Neural cell (in vitro differentiated cells): ENCODE results near the gene AGK. TPM values are rescaled to one million over a fixed set of nuclear protein-coding genes. Genes with fewer than 3 reads are reported as not detected.

Source experiments
- H2AFZ ChIP-seq: fragments of 200-600, 300-800 bp; sonication (generic), shearing (Covaris generic); 2 replicates; pipeline ENCODE4 v1.6.0; 2014; ENCODE audit warnings: low read depth, mild to moderate bottlenecking, antibody characterized with exemption, low read length, moderate library complexity
- H3F3A ChIP-seq: fragments of 200-600 bp; shearing (Covaris generic); 2 replicates; pipeline ENCODE4 v1.6.1; 2016; ENCODE audit warnings: mild to moderate bottlenecking, moderate library complexity, mixed read lengths, antibody characterized with exemption, low read length; ENCODE audit not compliant: insufficient read depth, poor library complexity, severe bottlenecking
- H3K27ac ChIP-seq: fragments of 200-600, 300-800 bp; sonication (generic), shearing (Covaris generic); 2 replicates; pipeline ENCODE4 v1.5.1; 2014; ENCODE audit warnings: mild to moderate bottlenecking, low read length, moderate library complexity
- H3K27me3 ChIP-seq: fragments of 300-800, 200-600 bp; sonication (generic), shearing (Covaris generic); 2 replicates; pipeline ENCODE4 v1.6.0; 2014; ENCODE audit warnings: mild to moderate bottlenecking, low read depth, low read length, moderate library complexity; ENCODE audit not compliant: insufficient read depth
- H3K36me3 ChIP-seq: fragments of 300-800, 200-600 bp; sonication (generic), shearing (Covaris generic); 2 replicates; pipeline ENCODE4 v1.5.1; 2014; ENCODE audit warnings: mild to moderate bottlenecking, antibody characterized with exemption, low read length, moderate library complexity; ENCODE audit not compliant: insufficient read depth
- H3K4me2 ChIP-seq: fragments of 300-800, 200-600 bp; sonication (generic), shearing (Covaris generic); 2 replicates; pipeline ENCODE4 v1.6.0; 2014; ENCODE audit warnings: mild to moderate bottlenecking, low read length
- H3K4me3 ChIP-seq: fragments of 300-800, 200-600 bp; sonication (generic), shearing (Covaris generic); 2 replicates; pipeline ENCODE4 v1.5.1; 2014; ENCODE audit warnings: mild to moderate bottlenecking, low read length, moderate library complexity
- H3K79me2 ChIP-seq: fragments of 200-600 bp; shearing (Covaris generic); replicated peaks from 2 replicates; pipeline ENCODE4 v1.6.0; 2014; ENCODE audit warnings: mild to moderate bottlenecking, low read length, moderate library complexity; ENCODE audit not compliant: insufficient read depth
- H3K9ac ChIP-seq: fragments of 300-800, 200-600 bp; sonication (generic), shearing (Covaris generic); 2 replicates; pipeline ENCODE4 v1.6.1; 2016; ENCODE audit warnings: mild to moderate bottlenecking, low read length, mixed read lengths
- H3K9me2 ChIP-seq: fragments of 200-600 bp; shearing (Covaris generic); 2 replicates; pipeline ENCODE4 v1.6.1; 2016; ENCODE audit warnings: mild to moderate bottlenecking, low read length, mixed read lengths; ENCODE audit not compliant: insufficient read depth
- H3K9me3 ChIP-seq: fragments of 200-600, 300-800 bp; sonication (generic), shearing (Covaris generic); 2 replicates; pipeline ENCODE4 v1.6.1; 2016; ENCODE audit warnings: mild to moderate bottlenecking, mixed run types, low read length, moderate library complexity, mixed read lengths
- H4K20me1 ChIP-seq: fragments of 200-600 bp; shearing (Covaris generic); 2 replicates; pipeline ENCODE4 v1.6.1; 2016; ENCODE audit warnings: mild to moderate bottlenecking, mixed run types; ENCODE audit not compliant: insufficient read depth
- CTCF ChIP-seq: fragments of 450-650 bp; IDR thresholded peaks from 2 replicates; pipeline ENCODE4 v1.5.1; 2014; ENCODE audit warnings: antibody characterized with exemption, mild to moderate bottlenecking, moderate library complexity; ENCODE audit not compliant: poor library complexity, severe bottlenecking
- EP300 ChIP-seq: fragments of 450-650 bp; conservative IDR thresholded peaks from 2 replicates; pipeline ENCODE4 v1.6.1; 2014; ENCODE audit warnings: antibody characterized with exemption, mild to moderate bottlenecking, moderate library complexity; ENCODE audit not compliant: poor library complexity, severe bottlenecking
- EZH2 ChIP-seq: fragments of 200-600, 300-800 bp; shearing (Covaris generic), sonication (generic); IDR thresholded peaks from 2 replicates; pipeline ENCODE4 v1.6.1; 2014; ENCODE audit warnings: antibody characterized with exemption, low read length, borderline replicate concordance, mild to moderate bottlenecking; ENCODE audit not compliant: insufficient read depth, poor library complexity, severe bottlenecking
- MXI1 ChIP-seq: fragments of 450-650 bp; conservative IDR thresholded peaks from 2 replicates; pipeline ENCODE4 v1.6.1; 2014; ENCODE audit warnings: antibody characterized with exemption, mild to moderate bottlenecking; ENCODE audit not compliant: poor library complexity, severe bottlenecking
- POLR2AphosphoS5 ChIP-seq: IDR thresholded peaks from 2 replicates; pipeline ENCODE4 v1.6.1; 2012
- RAD21 ChIP-seq: fragments of 450-650 bp; conservative IDR thresholded peaks from 2 replicates; pipeline ENCODE4 v1.6.1; 2014; ENCODE audit warnings: antibody characterized with exemption, mild to moderate bottlenecking, moderate library complexity
- REST ChIP-seq: IDR thresholded peaks from 2 replicates; pipeline ENCODE4 v1.6.1; 2012; ENCODE audit warnings: borderline replicate concordance
- SMC3 ChIP-seq: fragments of 450-650 bp; conservative IDR thresholded peaks from 2 replicates; pipeline ENCODE4 v1.6.1; 2014; ENCODE audit warnings: antibody characterized with exemption, mild to moderate bottlenecking, moderate library complexity; ENCODE audit not compliant: poor library complexity
- TAF1 ChIP-seq: IDR thresholded peaks from 2 replicates; pipeline ENCODE4 v1.6.1; 2012; ENCODE audit warnings: low read depth
- polyA plus RNA-seq: library from polyadenylated mRNA; depleted of rRNA; stranded (reverse); fragments of >200 nt; gene quantifications from 2 replicates; pipeline ENCODE4 v1.2.3, GENCODE V29; 2014

AGK gene
- polyA plus RNA-seq, 1 donor from 2014 or later = 59.8 TPM

- no peaks in the 10 kb centered on the region for H4K20me1 ChIP-seq
- H3K4me2 ChIP-seq = no peak overlapping the region
- peaks cover 4% of the 10 kb centered on the region for H3K36me3 ChIP-seq
- no peak overlapping the region for H2AFZ ChIP-seq
- no peak overlapping the region for H3K9ac ChIP-seq
- H3K4me3 ChIP-seq = no peak overlapping the region
- H3K27ac ChIP-seq = no peak overlapping the region
- peaks cover 7% of the 10 kb centered on the region for H3K9me3 ChIP-seq
- peaks cover 5% of the 10 kb centered on the region for H3K79me2 ChIP-seq
- no peaks in the 10 kb centered on the region for H3K27me3 ChIP-seq
- no peaks in the 10 kb centered on the region for H3K9me2 ChIP-seq
- TF ChIP-seq MXI1 (no peak), RAD21 (no peak), SMC3 (no peak), EP300 (no peak), REST (no peak), EZH2 (no peak), POLR2AphosphoS5 (no peak), TAF1 (no peak), CTCF (no peak)
- no peaks in the 10 kb centered on the region for H3F3A ChIP-seq
These were observed 7.5 kb downstream of the AGK start for GRCh38 chr7:141558544-141559183.

GRCh38 chr7:141559961-141560360, 8.8 kb downstream of the AGK start:
- Histone ChIP-seq H2AFZ (no peak overlapping the region), H3K9me2 (no peaks in the 10 kb centered on the region), H3K4me2 (no peak overlapping the region), H3K4me3 (no peak overlapping the region), H3K36me3 (peaks cover 4% of the 10 kb centered on the region), H3F3A (no peaks in the 10 kb centered on the region), H4K20me1 (no peaks in the 10 kb centered on the region), H3K79me2 (no peaks in the 10 kb centered on the region), H3K9me3 (peaks cover 7% of the 10 kb centered on the region), H3K9ac (no peak overlapping the region), H3K27me3 (no peaks in the 10 kb centered on the region), H3K27ac (no peak overlapping the region)
- no peak for TF ChIP-seq MXI1
- TF ChIP-seq CTCF = no peak
- TF ChIP-seq RAD21 = no peak
- no peak for TF ChIP-seq TAF1
- TF ChIP-seq REST = no peak
- TF ChIP-seq EZH2 = no peak
- TF ChIP-seq EP300 = no peak
- TF ChIP-seq POLR2AphosphoS5 = no peak
- no peak for TF ChIP-seq SMC3
